ENCODE data around the gene GAK. TPM values are rescaled to one million over a fixed set of nuclear protein-coding genes. Genes with fewer than 3 reads are reported as not detected.

The GAK gene
- total RNA-seq, 4 donors from 2014 or later = 62.3 to 126 (median 85.4) TPM

- TF ChIP-seq CTCF (IDR thresholded peaks at IDR 0.05) = no peak
- ATAC-seq (ENCODE audit: low FRiP score) = no peak
- no peak for DNase-seq (ENCODE audit: low spot score)
These were observed 59.7 kb downstream of the GAK start for GRCh38 chr4:872241-872981.

- TF ChIP-seq CTCF (IDR thresholded peaks at IDR 0.05) = no peak
- DNase-seq (ENCODE audit: low spot score) = no peak
- no peak for ATAC-seq (ENCODE audit: low FRiP score)
These were observed 60.6 kb downstream of the GAK start for GRCh38 chr4:871484-871883.

GRCh38 chr4:870951-871350 lies 61.2 kb downstream of the GAK start:
- DNase-seq (ENCODE audit: low spot score) (no peak), ATAC-seq (ENCODE audit: low FRiP score) (no peak)
- TF ChIP-seq CTCF (IDR thresholded peaks at IDR 0.05) = no peak

GRCh38 chr4:869776-870175 lies 62.3 kb downstream of the GAK start:
- no peak for ATAC-seq (ENCODE audit: low FRiP score)
- TF ChIP-seq CTCF (IDR thresholded peaks at IDR 0.05) = no peak
- no peak for DNase-seq (ENCODE audit: low spot score)

GRCh38 chr4:868421-868820 lies 63.7 kb downstream of the GAK start:
- TF ChIP-seq CTCF (IDR thresholded peaks at IDR 0.05) = no peak
- DNase-seq (ENCODE audit: low spot score) = no peak
- no peak for ATAC-seq (ENCODE audit: low FRiP score)

GRCh38 chr4:867526-868250 lies 64.4 kb downstream of the GAK start:
- ATAC-seq (ENCODE audit: low FRiP score) (no peak), DNase-seq (ENCODE audit: low spot score) (no peak)
- no peak for TF ChIP-seq CTCF (IDR thresholded peaks at IDR 0.05)
